ENCODE data around the gene PHF21A. TPM values are rescaled to one million over a fixed set of nuclear protein-coding genes. Genes with fewer than 3 reads are reported as not detected.

PHF21A gene
- total and polyA plus RNA-seq, 7 donors: 4.1 to 21.3 (median 17.2) TPM

DNA sequence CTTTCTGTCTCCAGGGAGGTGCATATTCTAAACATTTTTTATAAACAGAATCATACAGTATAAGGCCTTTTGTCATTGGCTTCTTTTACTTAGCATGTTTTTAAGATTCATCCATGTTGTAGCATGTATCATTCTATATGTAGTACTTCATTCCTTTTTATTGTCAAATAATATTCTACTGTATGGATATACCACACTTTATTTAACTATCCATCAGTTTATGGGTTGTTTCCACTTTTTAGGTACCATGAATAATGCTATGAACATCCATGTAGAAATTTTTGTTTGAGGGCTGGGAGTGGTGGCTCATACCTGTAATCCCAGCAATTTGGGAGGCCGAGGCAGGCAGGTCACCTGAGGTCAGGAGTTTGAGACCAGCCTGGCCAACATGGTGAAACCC lies 73.1 kb downstream of the PHF21A start:
- Histone ChIP-seq H3K36me3 (ENCODE audit: insufficient read depth in 1 of 2, low read depth in 1 of 2) (peaks cover 0 to 8% of the 10 kb centered on the region in 2 donors), H3K4me1 (peaks cover 23% of the 10 kb centered on the region), H3K27ac (no peak overlapping the region), H3K9me3 (no peaks in the 10 kb centered on the region), H3K27me3 (ENCODE audit: insufficient read depth in 3 of 3, low read length in 2 of 3) (no peaks in the 10 kb centered on the region), H3K4me3 (no peak overlapping the region)
- DNase-seq (no peak), ATAC-seq (no peak)
- intact Hi-C loops (cut with DNase I): no loop called here
- TF ChIP-seq CTCF (IDR thresholded peaks at IDR 0.05): no peak
- WGBS, 3 donors: 95 to 100% (median 95%) methylated on average over 1 of the region's 1 CpG

DNA sequence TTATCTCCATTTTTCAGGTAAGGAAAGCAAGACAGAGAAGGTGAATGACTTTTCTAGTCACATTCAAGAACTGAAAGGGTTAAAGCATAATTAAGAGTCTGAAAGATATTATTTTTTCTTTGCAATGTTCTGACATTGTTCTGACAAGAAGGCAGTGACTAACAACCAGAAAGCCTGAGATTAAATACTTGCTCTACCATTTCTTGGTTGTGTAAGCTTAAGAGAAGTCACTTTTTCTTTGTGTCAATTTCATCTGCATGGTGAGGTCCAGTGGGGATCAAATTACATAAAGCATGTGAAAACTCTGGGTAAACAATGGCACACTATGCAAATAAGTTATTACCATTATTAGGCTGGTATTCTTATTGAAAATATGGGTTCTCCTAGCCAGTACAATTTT lies 73.7 kb downstream of the PHF21A start:
- no peaks in the 10 kb centered on the region for H3K27me3 ChIP-seq (ENCODE audit: insufficient read depth in 3 of 3, low read length in 2 of 3)
- no peak for TF ChIP-seq CTCF (IDR thresholded peaks at IDR 0.05)
- no peak overlapping the region for H3K4me3 ChIP-seq
- DNase-seq (no peak), ATAC-seq (no peak)
- H3K36me3 ChIP-seq (ENCODE audit: insufficient read depth in 1 of 2, low read depth in 1 of 2): peaks cover 0 to 8% of the 10 kb centered on the region in 2 donors
- peaks cover 23% of the 10 kb centered on the region for H3K4me1 ChIP-seq
- H3K9me3 ChIP-seq: no peaks in the 10 kb centered on the region
- intact Hi-C loops (cut with DNase I): no loop called here
- no peak overlapping the region for H3K27ac ChIP-seq

- peaks cover 0 to 8% of the 10 kb centered on the region in 2 donors for H3K36me3 ChIP-seq (ENCODE audit: insufficient read depth in 1 of 2, low read depth in 1 of 2)
- H3K27ac ChIP-seq: no peak overlapping the region
- H3K9me3 ChIP-seq: no peaks in the 10 kb centered on the region
- no peak for TF ChIP-seq CTCF (IDR thresholded peaks at IDR 0.05)
- H3K4me1 ChIP-seq: peaks cover 16% of the 10 kb centered on the region
- DNase-seq: no peak
- intact Hi-C loops (cut with DNase I): no loop called here
- ATAC-seq: no peak
- WGBS, 3 donors: 96 to 100% (median 97%) methylated on average over 1 of the region's 1 CpG
- H3K27me3 ChIP-seq (ENCODE audit: insufficient read depth in 3 of 3, low read length in 2 of 3): no peaks in the 10 kb centered on the region
- H3K4me3 ChIP-seq: no peak overlapping the region
Measured at GRCh38 chr11:46045811-46046210, 75.4 kb downstream of the PHF21A start.

DNA sequence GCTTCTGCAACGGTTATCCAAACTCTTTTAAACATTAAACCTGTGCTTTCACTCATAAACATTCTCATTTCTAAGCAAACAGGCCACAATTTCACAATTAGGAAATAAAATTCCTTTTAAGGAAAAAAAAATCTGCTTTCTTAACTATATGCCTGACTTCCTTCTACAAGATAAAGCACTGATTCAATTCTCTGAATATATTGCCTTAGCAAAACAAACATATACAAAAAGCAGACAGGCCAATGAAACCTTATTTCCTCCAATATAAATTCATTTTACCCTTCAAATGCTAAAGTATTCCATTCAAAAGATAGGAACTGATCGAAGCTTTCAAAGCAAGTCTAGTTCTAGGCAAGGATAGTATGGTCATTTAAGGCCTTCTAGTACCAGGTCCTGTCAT lies 76.7 kb downstream of the PHF21A start:
- H3K9me3 ChIP-seq: no peaks in the 10 kb centered on the region
- peaks cover 6% of the 10 kb centered on the region for H3K4me1 ChIP-seq
- DNase-seq (no peak), ATAC-seq (no peak)
- TF ChIP-seq CTCF (IDR thresholded peaks at IDR 0.05): no peak
- no peak overlapping the region for H3K4me3 ChIP-seq
- peaks cover 0 to 8% of the 10 kb centered on the region in 2 donors for H3K36me3 ChIP-seq (ENCODE audit: insufficient read depth in 1 of 2, low read depth in 1 of 2)
- no peak overlapping the region for H3K27ac ChIP-seq
- no peaks in the 10 kb centered on the region for H3K27me3 ChIP-seq (ENCODE audit: insufficient read depth in 3 of 3, low read length in 2 of 3)
- 89 to 94% (median 91%) methylated on average over 2 of the region's 2 CpGs for WGBS, 3 donors
- intact Hi-C loops (cut with DNase I): no loop called here

- H3K4me3 ChIP-seq: no peak overlapping the region
- DNase-seq: no peak
- intact Hi-C loops (cut with DNase I): no loop called here
- no peak for ATAC-seq
- H3K36me3 ChIP-seq (ENCODE audit: insufficient read depth in 1 of 2, low read depth in 1 of 2): no peaks in the 10 kb centered on the region
- peaks cover 4% of the 10 kb centered on the region for H3K4me1 ChIP-seq
- H3K27ac ChIP-seq: no peak overlapping the region
- no peaks in the 10 kb centered on the region for H3K27me3 ChIP-seq (ENCODE audit: insufficient read depth in 3 of 3, low read length in 2 of 3)
- no peak for TF ChIP-seq CTCF (IDR thresholded peaks at IDR 0.05)
- no peaks in the 10 kb centered on the region for H3K9me3 ChIP-seq
Measured at GRCh38 chr11:46039990-46040389, 81.3 kb downstream of the PHF21A start.

All from psoas muscle (tissue), 8 donors.